Measurements from ENCODE around the gene EPYC. TPM values are rescaled to one million over a fixed set of nuclear protein-coding genes. Genes with fewer than 3 reads are reported as not detected.

EPYC gene
- total RNA-seq, 4 donors from 2014 or later, result not detected

DNA sequence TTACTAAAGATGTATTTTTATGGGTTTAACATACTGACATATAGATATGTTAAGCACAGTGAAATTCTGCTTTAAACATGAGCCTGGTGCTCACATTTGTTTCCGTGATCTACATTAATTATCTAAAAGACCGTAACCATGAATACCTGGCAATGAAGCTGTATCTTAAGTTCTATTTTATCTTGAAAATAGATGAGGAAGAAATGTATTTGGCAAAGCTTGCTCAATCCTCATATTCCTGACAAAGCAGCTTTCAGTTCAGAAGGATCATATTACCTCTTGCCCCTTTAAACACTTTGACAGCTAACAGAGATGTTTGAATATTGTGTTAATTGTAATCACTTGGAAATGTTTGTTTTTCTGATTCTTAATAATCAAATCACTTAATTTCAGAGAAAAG is 9.8 kb downstream of the EPYC start:
- Histone ChIP-seq H3K27ac (no peak overlapping the region), H3K9me3 (no peaks in the 10 kb centered on the region), H3K4me3 (no peak overlapping the region), H3K36me3 (no peaks in the 10 kb centered on the region), H3K4me1 (no peaks in the 10 kb centered on the region), H3K27me3 (no peaks in the 10 kb centered on the region)
- WGBS, 2 donors (ENCODE audit: low coverage in 1 of 2), result 50 to 65% methylated on average over 2 of the region's 2 CpGs
- ATAC-seq, result no peak
- TF ChIP-seq POLR2A (IDR thresholded peaks at IDR 0.05) (no peak), POLR2AphosphoS5 (IDR thresholded peaks at IDR 0.05) (no peak), EP300 (IDR thresholded peaks at IDR 0.05) (no peak)
- TF ChIP-seq, protein P1, sequence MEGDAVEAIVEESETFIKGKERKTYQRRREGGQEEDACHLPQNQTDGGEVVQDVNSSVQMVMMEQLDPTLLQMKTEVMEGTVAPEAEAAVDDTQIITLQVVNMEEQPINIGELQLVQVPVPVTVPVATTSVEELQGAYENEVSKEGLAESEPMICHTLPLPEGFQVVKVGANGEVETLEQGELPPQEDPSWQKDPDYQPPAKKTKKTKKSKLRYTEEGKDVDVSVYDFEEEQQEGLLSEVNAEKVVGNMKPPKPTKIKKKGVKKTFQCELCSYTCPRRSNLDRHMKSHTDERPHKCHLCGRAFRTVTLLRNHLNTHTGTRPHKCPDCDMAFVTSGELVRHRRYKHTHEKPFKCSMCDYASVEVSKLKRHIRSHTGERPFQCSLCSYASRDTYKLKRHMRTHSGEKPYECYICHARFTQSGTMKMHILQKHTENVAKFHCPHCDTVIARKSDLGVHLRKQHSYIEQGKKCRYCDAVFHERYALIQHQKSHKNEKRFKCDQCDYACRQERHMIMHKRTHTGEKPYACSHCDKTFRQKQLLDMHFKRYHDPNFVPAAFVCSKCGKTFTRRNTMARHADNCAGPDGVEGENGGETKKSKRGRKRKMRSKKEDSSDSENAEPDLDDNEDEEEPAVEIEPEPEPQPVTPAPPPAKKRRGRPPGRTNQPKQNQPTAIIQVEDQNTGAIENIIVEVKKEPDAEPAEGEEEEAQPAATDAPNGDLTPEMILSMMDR (IDR thresholded peaks at IDR 0.05), result no peak

DNA sequence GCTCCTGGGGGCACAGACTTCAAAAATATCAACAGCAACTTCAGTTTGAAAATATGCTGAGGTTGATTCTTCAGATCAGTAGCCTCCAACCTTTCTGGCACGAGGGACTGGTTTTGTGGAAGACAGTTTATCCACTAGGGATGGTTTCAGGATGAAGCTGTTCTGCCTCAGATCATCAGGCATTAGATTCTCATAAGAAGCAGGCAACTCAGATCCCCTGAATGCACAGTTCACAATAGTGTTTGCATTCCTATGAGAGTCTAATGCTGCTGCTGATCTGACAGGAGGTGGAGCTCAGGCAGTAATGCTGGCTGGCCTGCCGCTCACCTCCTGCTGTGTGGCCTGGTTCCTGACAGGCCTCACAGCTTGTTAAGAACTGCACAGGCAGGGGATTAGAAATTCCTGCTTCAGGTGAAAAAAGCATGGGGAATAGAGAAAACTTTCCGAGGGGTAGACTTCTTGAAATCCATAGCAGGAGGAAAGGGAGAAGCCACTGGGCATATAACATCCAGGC is 12.8 kb downstream of the EPYC start:
- TF ChIP-seq POLR2A (IDR thresholded peaks at IDR 0.05) (no peak), POLR2AphosphoS5 (IDR thresholded peaks at IDR 0.05) (no peak), EP300 (IDR thresholded peaks at IDR 0.05) (no peak)
- TF ChIP-seq, protein P1 (IDR thresholded peaks at IDR 0.05), result no peak
- Histone ChIP-seq H3K36me3 (no peaks in the 10 kb centered on the region), H3K27ac (no peak overlapping the region), H3K4me1 (no peaks in the 10 kb centered on the region), H3K4me3 (no peak overlapping the region), H3K9me3 (no peaks in the 10 kb centered on the region), H3K27me3 (no peaks in the 10 kb centered on the region)
- ATAC-seq, result no peak
- 75 to 89% methylated on average over 1 of the region's 3 CpGs for WGBS, 2 donors (ENCODE audit: low coverage in 1 of 2)

DNA sequence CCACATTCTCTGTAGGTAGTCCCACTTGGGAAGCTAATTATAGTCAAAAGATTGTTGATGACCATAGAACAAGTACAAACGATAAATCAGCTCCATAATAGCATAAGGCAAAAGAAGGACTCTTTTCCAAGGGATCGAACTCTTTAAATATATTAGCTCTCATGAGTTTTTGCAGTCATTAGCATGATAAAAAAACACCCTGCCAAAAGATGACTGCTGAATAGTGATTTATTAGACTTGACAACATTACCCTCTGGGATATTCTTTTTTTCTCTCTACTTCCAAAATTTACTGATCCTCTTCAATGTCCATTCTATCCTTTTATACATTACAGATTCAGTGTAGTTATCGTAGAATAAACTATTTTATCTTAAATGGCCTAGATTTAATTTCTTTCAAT is 14.2 kb downstream of the EPYC start:
- Histone ChIP-seq H3K4me3 (no peak overlapping the region), H3K4me1 (no peaks in the 10 kb centered on the region), H3K36me3 (no peaks in the 10 kb centered on the region), H3K9me3 (no peaks in the 10 kb centered on the region), H3K27ac (no peak overlapping the region), H3K27me3 (no peaks in the 10 kb centered on the region)
- TF ChIP-seq, protein P1 (IDR thresholded peaks at IDR 0.05), result no peak
- TF ChIP-seq EP300 (IDR thresholded peaks at IDR 0.05) (no peak), POLR2AphosphoS5 (IDR thresholded peaks at IDR 0.05) (no peak), POLR2A (IDR thresholded peaks at IDR 0.05) (no peak)
- WGBS, 2 donors (ENCODE audit: low coverage in 1 of 2), result 45 to 50% methylated on average over 3 of the region's 3 CpGs
- ATAC-seq, result no peak

DNA sequence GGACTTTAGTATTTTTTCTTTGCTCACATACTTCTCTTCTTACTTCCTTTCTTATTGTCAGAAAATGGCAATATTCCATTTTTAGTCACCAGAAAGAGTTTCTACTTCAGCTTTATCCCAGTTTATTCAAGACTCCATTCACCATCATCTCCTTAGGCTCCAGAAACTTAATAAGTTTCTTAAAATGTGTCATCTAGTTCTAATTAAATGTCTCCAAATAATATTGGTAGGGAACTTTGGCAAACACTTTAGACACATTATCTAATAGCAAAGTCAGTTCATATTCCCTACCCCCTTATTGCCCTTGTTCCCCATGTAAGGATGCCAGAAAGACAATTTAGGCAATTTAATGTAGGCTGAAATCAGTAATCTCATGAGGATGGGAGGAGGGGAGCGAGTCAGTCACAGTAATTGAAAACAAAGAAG is 15.1 kb downstream of the EPYC start:
- Histone ChIP-seq H3K4me1 (no peaks in the 10 kb centered on the region), H3K27ac (no peak overlapping the region), H3K9me3 (no peaks in the 10 kb centered on the region), H3K27me3 (no peaks in the 10 kb centered on the region), H3K36me3 (no peaks in the 10 kb centered on the region), H3K4me3 (no peak overlapping the region)
- 21 to 55% methylated on average over 1 of the region's 1 CpG for whole genome bisulfite sequencing, 2 donors (ENCODE audit: low coverage in 1 of 2)
- ATAC-seq, result no peak
- TF ChIP-seq EP300 (IDR thresholded peaks at IDR 0.05), result no peak

DNA sequence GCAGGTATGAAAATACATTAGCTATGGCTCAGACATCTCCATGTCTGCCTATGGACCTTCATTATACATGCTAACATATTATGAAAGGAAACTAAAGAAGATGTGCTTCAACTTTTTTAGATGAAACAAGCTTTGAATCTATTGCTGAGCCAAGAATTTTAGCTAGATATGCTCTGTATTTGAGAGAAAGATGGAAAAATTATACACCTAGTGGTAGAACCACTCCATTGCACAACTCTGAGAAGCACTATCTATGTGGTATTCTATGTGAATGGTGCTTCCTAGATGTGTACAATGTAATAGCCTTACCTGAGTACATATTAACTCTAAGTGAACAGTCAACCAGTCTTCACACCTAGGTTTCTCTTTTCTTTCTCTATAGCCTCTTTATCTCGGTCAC is 17.3 kb downstream of the EPYC start:
- ATAC-seq, result no peak
- Histone ChIP-seq H3K4me3 (no peak overlapping the region), H3K27ac (no peak overlapping the region), H3K9me3 (no peaks in the 10 kb centered on the region), H3K36me3 (no peaks in the 10 kb centered on the region), H3K27me3 (no peaks in the 10 kb centered on the region), H3K4me1 (no peaks in the 10 kb centered on the region)
- 100% methylated on average over 1 of the region's 1 CpG for WGBS, 2 donors (ENCODE audit: low coverage in 1 of 2)
- TF ChIP-seq POLR2A (IDR thresholded peaks at IDR 0.05) (no peak), POLR2AphosphoS5 (IDR thresholded peaks at IDR 0.05) (no peak), EP300 (IDR thresholded peaks at IDR 0.05) (no peak)
- TF ChIP-seq, protein P1 (IDR thresholded peaks at IDR 0.05), result no peak

All from gastroesophageal sphincter (tissue), 4 donors.